ENCODE results near the gene MT2A.

GRCh38 chr16:56630134-56630533, 21.8 kb downstream of the MT2A start:
- TF ChIP-seq CTCF (IDR thresholded peaks at IDR 0.05 in 8 of 11, conservative IDR thresholded peaks at IDR 0.05 in 3 of 11): peak in 7 of 11 experiments; percentile 14 to 43 (median 19)
- TF ChIP-seq POLR2AphosphoS5 (IDR thresholded peaks at IDR 0.05): no peak
- no peak for TF ChIP-seq POLR2A (IDR thresholded peaks at IDR 0.05)
